Psoas muscle (tissue), 8 donors: ENCODE measurements around the gene FYN. TPM values are rescaled to one million over a fixed set of nuclear protein-coding genes. Genes with fewer than 3 reads are reported as not detected.

Experiments
- ATAC-seq, 4 donors: fragments of 200-7000 bp; cut with Tn5 transposase; one replicate each; pipeline ENCODE4 v1.9.1; 2020; ENCODE audit warnings: moderate library complexity in 3 of 4, mild to moderate bottlenecking in 2 of 4
- DNase-seq, 2 donors: peaks; one replicate each; pipeline ENCODE4 v3.0.0-alpha.2; 2020
- H3K27ac ChIP-seq: fragments of 200-600 bp; one replicate; pipeline ENCODE4 v1.8.0; 2022
- H3K27me3 ChIP-seq, 3 donors: fragments of 200-600 bp in 1 of 3; one replicate each; pipeline versions ENCODE4 v1.6.1 to v1.8.0; 2013 to 2022; ENCODE audit warnings: low read length in 2 of 3, mild to moderate bottlenecking in 2 of 3, moderate library complexity in 1 of 3; ENCODE audit not compliant: insufficient read depth in 3 of 3
- H3K36me3 ChIP-seq, 2 donors: fragments of 200-600 bp in 1 of 2; one replicate each; pipeline versions ENCODE4 v1.6.1 to v1.8.0; 2013 to 2022; ENCODE audit warnings: low read depth in 1 of 2, mild to moderate bottlenecking in 1 of 2, moderate library complexity in 1 of 2; ENCODE audit not compliant: insufficient read depth in 1 of 2
- H3K4me1 ChIP-seq: fragments of 200-600 bp; one replicate; pipeline ENCODE4 v1.8.0; 2022
- H3K4me3 ChIP-seq: fragments of 200-600 bp; one replicate; pipeline ENCODE4 v1.8.0; 2022; ENCODE audit warnings: mild to moderate bottlenecking
- H3K9me3 ChIP-seq: fragments of 200-600 bp; one replicate; pipeline ENCODE4 v1.8.0; 2022
- CTCF ChIP-seq: fragments of 200-600 bp; IDR thresholded peaks from one replicate; pipeline ENCODE4 v1.8.0; 2022; ENCODE audit warnings: antibody characterized with exemption
- WGBS, 3 donors: extraction: QIAGEN DNeasy Blood & Tissue Kit; methylation state at CpG; one replicate each; pipeline versions ENCODE4 v1.1.6 to v1.1.7; 2013; 5-methylcytosine and 5-hydroxymethylcytosine counted together
- intact Hi-C, 2 donors: fragments of 100-400 bp; cut with DNase I; formaldehyde crosslinking; loops; one replicate each; pipeline versions ENCODE4 v1.11.0 to v1.14.2; 2022
- polyA plus RNA-seq, 3 donors: library from polyadenylated mRNA; stranded (reverse); fragments of 200-250 nt; gene quantifications; one replicate each; pipeline ENCODE4 v1.2.3, GENCODE V29; 2013
- total RNA-seq, 4 donors: library from RNA; stranded (reverse); fragmentation: NEBNext Ultra II Directional in 2 of 4; extraction: Animal tissue kit (Norgen Biotek cat#: 25700) in 2 of 4; gene quantifications; one replicate each; pipeline versions ENCODE4 v1.2.1 to v1.2.4, GENCODE V29; 2021 to 2023
- donor health status: healthy with polysubstance abuse.
- donor health status: DM: no; HTN: no; CAD: no; lungs with moderate emphysema.
- donor health status: Bipolar disorder and iron deficiency.
- donor health status: healthy.
- donor health status: DM: yes; HTN: yes; CAD: no.
- donor health status: DM: no; HTN: no; CAD: no.
- donor health status: DM: no; HTN: no; CAD: no.
- donor health status: DM: yes; HTN: yes; CAD: no.

FYN gene
- total and polyA plus RNA-seq, 7 donors = 7.1 to 27.8 (median 12.3) TPM

DNA sequence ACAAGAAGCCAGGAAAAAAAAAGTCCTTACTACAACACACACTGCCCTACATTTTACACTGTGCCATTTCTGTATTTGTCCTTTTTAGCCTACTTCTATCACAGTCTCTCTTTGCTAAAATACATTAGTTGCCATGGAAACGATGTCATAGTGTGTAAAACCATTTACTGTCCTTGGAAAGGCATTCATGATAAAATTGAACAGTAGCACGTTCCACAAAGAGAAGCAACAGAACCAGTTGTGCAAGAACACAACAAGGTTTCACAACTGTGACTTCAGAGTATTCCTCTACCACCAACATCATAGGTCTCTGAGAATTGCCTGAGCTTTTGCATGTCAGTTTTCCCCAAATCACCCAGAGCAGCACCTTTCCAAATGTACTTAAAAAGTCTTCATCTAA lies 20.5 kb downstream of the FYN start:
- DNase-seq (no peak), ATAC-seq (peak in 2 of 4 donors; percentile 32 to 73)
- no peak overlapping the region for H3K27ac ChIP-seq
- intact Hi-C loops = no loop called here
- 30 to 59% (median 35%) methylated on average over 2 of the region's 2 CpGs for WGBS, 3 donors
- no peak for TF ChIP-seq CTCF
- H3K9me3 ChIP-seq = no peaks in the 10 kb centered on the region
- no peaks in the 10 kb centered on the region for H3K4me1 ChIP-seq
- H3K27me3 ChIP-seq = no peaks in the 10 kb centered on the region
- H3K36me3 ChIP-seq = no peaks in the 10 kb centered on the region
- H3K4me3 ChIP-seq = no peak overlapping the region

DNA sequence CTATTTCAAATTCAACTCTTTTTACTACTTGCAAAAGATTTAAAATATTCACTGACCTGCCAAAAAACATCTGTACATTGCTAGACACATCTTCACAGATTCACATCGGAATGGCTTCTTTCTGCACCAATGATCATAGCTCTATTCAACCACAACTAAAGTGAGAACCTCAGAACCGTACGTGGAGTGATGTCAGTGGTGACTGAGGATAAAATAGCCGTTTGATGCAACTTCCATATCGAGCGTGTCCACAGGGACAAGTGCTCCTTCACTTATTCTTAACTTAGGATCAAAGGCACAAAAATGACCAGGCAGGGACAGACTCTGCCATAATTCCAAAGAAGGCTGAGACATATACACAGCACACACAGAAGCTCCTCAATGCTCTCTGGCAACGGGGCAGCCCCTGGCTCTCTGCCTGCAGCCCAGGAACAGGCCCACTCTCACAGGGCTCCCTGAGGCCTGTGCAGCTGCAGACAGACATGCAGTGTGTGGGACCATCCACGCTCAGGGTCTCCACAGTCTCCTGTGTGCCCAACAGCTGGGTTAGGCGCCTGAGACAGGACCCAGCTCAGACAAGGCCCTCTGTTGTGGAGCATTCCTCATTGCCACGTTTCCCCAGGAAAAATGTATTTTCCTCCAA lies 22.8 kb downstream of the FYN start:
- intact Hi-C loops = no loop called here
- 46 to 62% (median 54%) methylated on average over 10 of the region's 10 CpGs for WGBS, 3 donors
- H3K36me3 ChIP-seq = no peaks in the 10 kb centered on the region
- no peak overlapping the region for H3K27ac ChIP-seq
- no peaks in the 10 kb centered on the region for H3K4me1 ChIP-seq
- ATAC-seq (no peak), DNase-seq (no peak)
- no peak overlapping the region for H3K4me3 ChIP-seq
- no peak for TF ChIP-seq CTCF
- H3K9me3 ChIP-seq = no peaks in the 10 kb centered on the region
- H3K27me3 ChIP-seq = no peaks in the 10 kb centered on the region

- no peak overlapping the region for H3K4me3 ChIP-seq
- H3K27ac ChIP-seq = no peak overlapping the region
- H3K4me1 ChIP-seq = no peaks in the 10 kb centered on the region
- intact Hi-C loops = loop anchor here in 1 of 2 donors (10.0 kb wide), 1 partner anchor 124 kb away; no protein-coding TSS in a partner anchor
- no peaks in the 10 kb centered on the region for H3K27me3 ChIP-seq
- 85 to 93% (median 90%) methylated on average over 5 of the region's 5 CpGs for WGBS, 3 donors
- no peak for TF ChIP-seq CTCF
- H3K36me3 ChIP-seq = no peaks in the 10 kb centered on the region
- no peak for ATAC-seq
- no peaks in the 10 kb centered on the region for H3K9me3 ChIP-seq
- DNase-seq = no peak
These were observed 24.0 kb downstream of the FYN start for GRCh38 chr6:111849298-111849697.

DNA sequence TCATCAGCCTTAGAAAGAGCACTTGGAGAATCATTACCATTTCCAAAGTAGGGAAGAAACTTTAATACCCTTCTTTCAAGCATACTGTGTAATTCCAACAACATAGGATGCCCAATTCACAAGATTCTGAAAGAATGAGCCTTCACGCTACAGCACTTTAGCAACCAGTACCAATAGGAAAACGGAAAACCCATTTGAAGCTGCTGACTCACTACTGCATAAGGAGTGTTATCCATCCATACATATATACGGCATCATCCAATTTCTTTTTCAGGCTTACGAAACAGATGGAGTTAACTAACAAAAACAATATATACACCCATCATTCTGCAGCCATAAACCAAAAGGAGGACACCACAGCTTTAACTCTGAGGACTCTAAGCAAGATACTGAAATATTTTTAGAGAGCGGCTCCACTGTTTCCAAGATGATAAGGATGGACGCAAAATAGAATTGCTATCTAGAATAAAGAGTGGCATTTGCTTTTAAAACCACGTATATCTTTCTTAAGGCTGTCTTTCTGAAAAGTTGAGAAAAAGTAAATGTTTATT lies 24.9 kb downstream of the FYN start:
- H3K36me3 ChIP-seq = no peaks in the 10 kb centered on the region
- no peaks in the 10 kb centered on the region for H3K4me1 ChIP-seq
- no peak for TF ChIP-seq CTCF
- intact Hi-C loops = loop anchor here in 1 of 2 donors (10.0 kb wide), 1 partner anchor 124 kb away; no protein-coding TSS in a partner anchor
- H3K4me3 ChIP-seq = no peak overlapping the region
- DNase-seq = no peak
- WGBS, 3 donors = 93 to 95% (median 94%) methylated on average over 7 of the region's 7 CpGs
- ATAC-seq = no peak
- H3K27ac ChIP-seq = no peak overlapping the region
- no peaks in the 10 kb centered on the region for H3K27me3 ChIP-seq
- no peaks in the 10 kb centered on the region for H3K9me3 ChIP-seq
